Spinal cord (tissue), 10 donors: Measurements from ENCODE around the gene ROR1. TPM values are rescaled to one million over a fixed set of nuclear protein-coding genes. Genes with fewer than 3 reads are reported as not detected.

Source experiments
- DNase-seq, 6 donors: peaks; one replicate each; pipeline versions ENCODE4 v3.0.0 to v3.0.0-alpha.2; 2013 to 2015; ENCODE audit warnings: low spot score in 6 of 6, low read depth in 4 of 6
- H3K27ac ChIP-seq: one replicate; pipeline ENCODE4 v1.5.1; 2013; ENCODE audit warnings: low read depth, low read length, control low read depth
- H3K27me3 ChIP-seq: one replicate; pipeline ENCODE4 v1.6.1; 2013; ENCODE audit warnings: low read length; ENCODE audit not compliant: control insufficient read depth, insufficient read depth
- H3K36me3 ChIP-seq: one replicate; pipeline ENCODE4 v1.6.1; 2013; ENCODE audit warnings: low read length; ENCODE audit not compliant: control insufficient read depth, insufficient read depth
- H3K4me1 ChIP-seq: one replicate; pipeline ENCODE4 v1.6.1; 2013; ENCODE audit warnings: low read length; ENCODE audit not compliant: control insufficient read depth, insufficient read depth
- H3K4me3 ChIP-seq: one replicate; pipeline ENCODE4 v1.5.1; 2013; ENCODE audit warnings: low read depth, low read length, control low read depth
- H3K9me3 ChIP-seq: one replicate; pipeline ENCODE4 v1.6.1; 2013; ENCODE audit warnings: low read length; ENCODE audit not compliant: control insufficient read depth, insufficient read depth
- WGBS: methylation state at CpG from one replicate; pipeline ENCODE4 v1.1.5; 2013; ENCODE audit warnings: missing lambda C conversion rate; ENCODE audit not compliant: insufficient coverage; 5-methylcytosine and 5-hydroxymethylcytosine counted together
- polyA plus RNA-seq, 2 donors: library from polyadenylated mRNA; unstranded; fragments of 120-200 nt; gene quantifications; one replicate each; pipeline ENCODE4 v1.2.1, GENCODE V29; 2013; ENCODE audit not compliant: insufficient read length in 2 of 2
- total RNA-seq, 2 donors: library from RNA; depleted of rRNA in 1 of 2; stranded (reverse); fragments of 120-200 nt in 1 of 2; fragments of >200 nt in 1 of 2; gene quantifications; one replicate each; pipeline versions ENCODE4 v1.2.3 to v1.2.4, GENCODE V29; 2013 to 2014
- donor health status: healthy.

ROR1 gene
- total and polyA plus RNA-seq, 4 donors, result 4.0 to 16.5 (median 7.9) TPM

DNA sequence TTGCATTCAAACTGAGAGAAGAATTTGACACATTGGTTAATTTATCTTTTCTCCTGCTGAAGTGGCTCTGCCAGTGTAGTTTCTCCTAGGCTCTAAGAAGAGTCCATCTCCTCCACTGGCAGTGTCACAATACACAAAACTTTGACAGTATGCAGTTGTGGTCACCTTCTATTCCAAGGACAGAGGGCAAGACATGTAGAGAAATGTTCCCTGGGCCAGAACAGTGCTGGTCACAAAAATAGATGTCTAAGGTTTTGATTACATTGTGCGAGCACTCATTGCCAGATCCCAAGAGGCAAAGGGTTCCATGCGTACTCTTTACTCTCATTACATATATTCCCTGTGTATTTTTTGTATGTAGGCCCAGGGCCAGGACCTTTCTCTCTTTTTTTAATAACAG is 281.5 kb downstream of the ROR1 start:
- no CpG with 5 or more reads among the region's 2 CpGs for WGBS
- Histone ChIP-seq H3K4me3 (no peak overlapping the region), H3K27me3 (no peaks in the 10 kb centered on the region), H3K27ac (no peak overlapping the region), H3K36me3 (no peaks in the 10 kb centered on the region), H3K4me1 (no peaks in the 10 kb centered on the region), H3K9me3 (no peaks in the 10 kb centered on the region)
- DNase-seq, result no peak

DNA sequence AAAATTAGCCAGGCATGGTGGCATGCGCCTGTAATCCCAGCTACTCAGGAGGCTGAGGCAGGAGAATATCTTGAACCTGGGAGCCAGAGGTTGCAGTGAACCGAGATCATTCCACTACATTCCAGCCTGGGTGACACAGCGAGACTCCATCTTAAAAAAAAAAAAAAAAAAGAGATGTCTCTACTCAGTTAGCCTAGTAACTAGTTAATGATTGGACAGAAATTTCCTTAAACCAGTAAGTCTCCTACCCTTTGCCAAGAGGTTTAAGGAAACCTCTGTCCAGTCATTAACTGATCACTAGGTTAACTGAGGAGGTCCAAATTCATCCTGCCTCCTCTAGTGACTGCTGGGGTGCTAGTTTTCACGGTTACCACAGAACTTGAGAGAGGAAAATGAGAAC is 285.7 kb downstream of the ROR1 start:
- no CpG with 5 or more reads among the region's 4 CpGs for WGBS
- H3K4me3 ChIP-seq, result no peak overlapping the region
- no peaks in the 10 kb centered on the region for H3K36me3 ChIP-seq
- DNase-seq, result no peak
- no peaks in the 10 kb centered on the region for H3K9me3 ChIP-seq
- H3K27ac ChIP-seq, result no peak overlapping the region
- H3K27me3 ChIP-seq, result peaks cover 2% of the 10 kb centered on the region
- H3K4me1 ChIP-seq, result no peaks in the 10 kb centered on the region

DNA sequence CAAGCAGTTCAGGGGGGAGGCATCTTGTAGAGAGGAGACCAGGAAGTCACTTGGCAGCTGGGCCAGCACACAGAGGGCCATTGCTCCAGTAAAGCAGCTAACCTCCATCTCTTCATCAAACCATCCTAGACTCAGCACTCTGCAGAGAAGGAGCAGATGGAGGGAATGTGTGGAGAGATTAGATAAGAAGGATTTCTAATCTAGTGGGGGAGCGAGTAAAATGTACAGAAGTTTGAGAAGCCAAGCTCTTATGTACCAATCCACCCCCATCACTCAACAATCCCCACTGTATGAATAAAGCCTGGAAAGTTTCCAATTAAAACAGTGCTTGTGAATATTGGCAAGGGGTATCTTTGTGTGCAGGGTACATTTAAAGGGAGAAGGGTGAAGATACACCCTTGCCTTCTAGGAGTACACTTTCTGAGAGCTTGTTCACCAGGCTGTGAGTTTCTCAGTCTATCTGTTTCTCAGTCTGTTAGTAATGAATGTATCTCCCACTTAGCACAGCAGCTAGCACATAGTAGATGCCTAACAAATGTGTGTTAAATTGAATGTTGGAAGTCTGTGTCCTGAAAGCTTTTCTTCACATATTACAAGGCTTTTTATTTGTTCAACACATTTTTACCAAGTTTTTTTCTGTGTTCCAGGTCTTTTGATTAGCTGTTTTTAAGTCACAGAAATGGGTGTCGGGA is 286.9 kb downstream of the ROR1 start:
- WGBS, result no CpG with 5 or more reads among the region's 2 CpGs
- Histone ChIP-seq H3K4me1 (no peaks in the 10 kb centered on the region), H3K27ac (no peak overlapping the region), H3K27me3 (peaks cover 2% of the 10 kb centered on the region), H3K9me3 (no peaks in the 10 kb centered on the region), H3K4me3 (no peak overlapping the region), H3K36me3 (no peaks in the 10 kb centered on the region)
- DNase-seq, result no peak

DNA sequence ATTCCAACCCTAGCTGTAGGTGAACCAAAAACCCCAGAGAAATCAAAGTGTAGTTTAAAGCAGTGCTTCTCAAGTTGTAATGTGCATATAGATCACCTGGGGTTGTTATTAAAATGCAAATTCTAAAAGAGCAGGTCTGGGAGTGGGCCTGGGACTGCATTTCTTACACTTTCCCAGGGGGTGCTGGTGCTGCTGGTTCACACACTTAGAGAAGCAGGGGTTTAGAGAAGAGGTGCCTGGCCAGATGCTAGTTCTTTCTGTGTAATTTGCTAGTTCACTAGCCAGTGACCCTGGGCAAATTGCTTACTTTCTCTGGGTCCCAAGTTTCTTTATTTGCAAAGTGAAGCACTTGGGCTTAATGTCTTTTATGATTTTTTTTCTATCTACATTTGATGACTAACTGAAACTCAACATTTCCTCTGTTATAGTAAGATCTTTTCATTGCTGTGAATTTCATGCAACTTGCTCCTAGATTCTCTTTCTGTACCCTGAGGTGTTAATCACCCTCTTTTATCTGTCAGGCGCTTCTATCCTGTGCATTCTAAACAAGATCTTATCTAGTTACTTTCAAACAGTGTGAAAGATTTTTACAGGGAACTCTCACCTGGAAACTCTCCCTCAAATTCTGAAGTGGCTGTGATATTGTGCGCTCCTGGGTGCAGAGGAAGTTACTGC is 287.8 kb downstream of the ROR1 start:
- 83% methylated on average over 1 of the region's 2 CpGs for WGBS
- peaks cover 2% of the 10 kb centered on the region for H3K27me3 ChIP-seq
- DNase-seq, result no peak
- H3K4me1 ChIP-seq, result no peaks in the 10 kb centered on the region
- no peaks in the 10 kb centered on the region for H3K36me3 ChIP-seq
- no peak overlapping the region for H3K4me3 ChIP-seq
- no peak overlapping the region for H3K27ac ChIP-seq
- H3K9me3 ChIP-seq, result no peaks in the 10 kb centered on the region

DNA sequence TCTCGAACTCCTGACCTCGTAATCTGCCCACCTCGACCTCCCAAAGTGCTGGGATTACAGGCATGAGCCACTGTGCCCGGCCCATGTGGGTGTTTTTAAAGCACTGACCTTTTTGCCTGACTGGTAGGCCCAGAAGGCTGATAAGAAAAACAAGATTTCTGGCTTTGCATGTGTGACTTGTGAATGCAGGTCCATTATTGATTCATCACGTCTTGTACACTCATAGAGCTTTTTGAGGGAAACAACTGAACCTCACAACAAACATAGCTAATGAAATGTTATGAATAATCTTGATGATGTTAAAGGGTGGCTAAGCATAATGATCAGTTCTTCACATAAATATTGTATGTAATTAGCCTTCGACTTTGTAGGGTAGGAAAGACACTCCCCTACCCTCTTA is 288.7 kb downstream of the ROR1 start:
- DNase-seq, result no peak
- Histone ChIP-seq H3K4me3 (no peak overlapping the region), H3K27ac (no peak overlapping the region), H3K27me3 (peaks cover 2% of the 10 kb centered on the region), H3K36me3 (no peaks in the 10 kb centered on the region), H3K9me3 (no peaks in the 10 kb centered on the region), H3K4me1 (no peaks in the 10 kb centered on the region)
- 100% methylated on average over 4 of the region's 6 CpGs for WGBS

DNA sequence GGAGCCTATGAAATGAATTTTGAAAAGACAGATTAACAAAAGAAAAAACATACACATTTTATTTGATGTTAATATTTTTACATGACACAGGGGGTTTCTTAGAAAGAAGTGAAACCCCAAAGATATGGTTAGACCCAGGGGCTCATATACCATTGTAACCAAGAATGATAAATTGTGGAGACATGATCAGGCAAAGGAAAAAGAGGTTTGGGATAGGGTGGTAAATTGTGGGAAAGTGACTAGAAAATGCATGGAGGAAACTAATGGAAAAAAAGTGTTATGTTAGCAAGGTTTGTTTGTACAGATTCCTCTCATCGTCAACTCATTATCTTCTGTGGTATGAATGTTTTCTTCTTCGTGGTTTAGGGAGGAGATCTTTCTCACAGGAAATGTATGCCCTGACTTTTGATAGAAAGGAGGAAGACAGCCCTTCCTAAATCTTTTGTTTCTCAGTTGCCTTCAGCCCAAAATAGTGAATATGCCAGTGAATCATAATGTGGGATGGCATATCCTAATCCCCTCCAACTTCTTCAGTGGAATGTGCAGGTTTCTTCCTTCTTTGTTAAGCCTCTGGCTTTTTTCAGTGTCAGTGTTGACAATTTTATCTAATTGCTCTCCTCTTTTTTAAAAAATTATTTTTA is 289.2 kb downstream of the ROR1 start:
- Histone ChIP-seq H3K27ac (no peak overlapping the region), H3K9me3 (no peaks in the 10 kb centered on the region), H3K4me3 (no peak overlapping the region), H3K4me1 (no peaks in the 10 kb centered on the region), H3K27me3 (peaks cover 2% of the 10 kb centered on the region), H3K36me3 (no peaks in the 10 kb centered on the region)
- no CpG with 5 or more reads among the region's 2 CpGs for WGBS
- DNase-seq, result no peak

DNA sequence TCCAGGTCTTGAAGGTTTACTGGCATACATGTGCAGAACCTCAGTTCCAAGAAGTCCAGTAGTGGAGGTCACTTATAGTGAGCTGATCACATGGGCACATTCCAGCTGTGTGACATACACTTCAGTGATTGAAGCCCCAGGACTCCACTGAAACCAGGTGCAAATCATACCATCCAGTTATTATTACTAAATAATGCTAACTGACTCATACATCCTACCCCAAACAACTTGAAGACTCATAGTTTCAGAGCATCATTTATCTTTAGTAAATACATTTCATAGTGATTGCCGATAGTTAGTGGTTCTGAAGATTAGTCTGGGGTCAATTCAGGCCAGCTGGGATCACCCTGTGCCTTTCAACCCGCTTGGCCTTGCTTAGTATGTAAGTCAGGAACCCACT is 291.8 kb downstream of the ROR1 start:
- WGBS, result 100% methylated on average over 1 of the region's 2 CpGs
- Histone ChIP-seq H3K9me3 (no peaks in the 10 kb centered on the region), H3K4me3 (no peak overlapping the region), H3K27me3 (peaks cover 2% of the 10 kb centered on the region), H3K27ac (no peak overlapping the region), H3K36me3 (no peaks in the 10 kb centered on the region), H3K4me1 (no peaks in the 10 kb centered on the region)
- no peak for DNase-seq

DNA sequence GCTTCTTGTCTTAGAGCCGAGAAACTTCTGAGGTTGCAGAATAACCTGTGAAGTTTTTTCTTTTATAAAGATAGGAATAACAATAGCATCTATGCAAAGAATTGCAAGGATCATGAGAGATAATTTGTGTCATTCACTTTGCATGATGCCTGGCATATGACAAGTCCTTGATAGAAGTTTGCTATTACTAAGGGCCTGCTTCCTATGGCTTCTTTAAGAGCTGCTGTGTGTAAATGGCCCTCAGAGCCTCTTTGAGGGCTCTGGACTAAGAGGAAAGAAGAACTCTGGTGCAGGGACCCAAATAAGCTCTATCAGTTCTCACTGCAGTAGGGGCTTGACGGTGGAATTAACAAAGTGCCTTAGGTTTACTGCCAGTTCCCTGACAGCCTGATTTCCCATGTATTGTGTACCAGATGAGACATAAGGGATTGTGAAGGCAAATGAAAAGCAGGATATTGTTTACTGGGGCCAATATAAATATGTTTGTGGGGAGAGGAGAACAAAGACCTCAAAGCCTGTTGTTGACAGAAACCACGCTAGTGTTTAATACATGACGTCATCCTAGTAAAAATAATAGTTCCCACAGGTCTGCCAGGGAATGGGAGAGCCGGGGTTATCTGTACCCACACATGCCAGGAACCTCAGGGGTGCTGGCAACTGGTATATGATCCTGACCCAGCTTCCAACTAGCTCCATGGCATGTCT is 298.4 kb downstream of the ROR1 start:
- H3K27ac ChIP-seq, result peak overlapping the region; percentile 10
- peak in 3 of 6 donors; percentile 11 to 62 (median 35) for DNase-seq

DNA sequence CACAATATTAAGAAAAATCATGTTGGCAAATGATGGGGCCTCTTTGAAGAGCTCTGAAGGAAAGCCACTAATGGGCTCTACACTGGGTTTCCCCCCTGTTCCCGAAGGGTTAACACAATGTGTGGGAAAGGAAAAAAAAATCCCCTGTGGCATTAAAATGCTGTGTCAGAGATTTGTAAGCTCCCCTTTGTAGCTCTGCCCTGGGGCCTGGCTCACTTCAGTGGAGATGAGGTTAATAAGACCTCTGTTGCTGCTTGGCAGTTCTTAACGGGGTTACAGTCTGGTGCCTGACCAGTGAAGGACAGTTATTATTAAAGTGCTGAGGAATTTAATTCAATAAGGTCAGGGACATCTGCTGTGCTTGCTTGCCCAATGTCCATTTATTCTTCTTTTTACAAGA is 299.9 kb downstream of the ROR1 start:
- peaks cover 5% of the 10 kb centered on the region for H3K4me1 ChIP-seq
- no peaks in the 10 kb centered on the region for H3K27me3 ChIP-seq
- peak in 2 of 6 donors; percentile 44 to 50 for DNase-seq
- H3K27ac ChIP-seq, result no peak overlapping the region
- no peaks in the 10 kb centered on the region for H3K9me3 ChIP-seq
- no peak overlapping the region for H3K4me3 ChIP-seq
- H3K36me3 ChIP-seq, result no peaks in the 10 kb centered on the region
- WGBS, result 46% methylated on average over 2 of the region's 2 CpGs

More for the DNA sequence above, 298.4 kb downstream of the ROR1 start:
- Histone ChIP-seq H3K9me3 (no peaks in the 10 kb centered on the region), H3K27me3 (no peaks in the 10 kb centered on the region), H3K36me3 (no peaks in the 10 kb centered on the region), H3K4me3 (no peak overlapping the region), H3K4me1 (peaks cover 1% of the 10 kb centered on the region)
- WGBS, result 30% methylated on average over 1 of the region's 5 CpGs
